ENCODE data around the gene ZDHHC14. TPM values are rescaled to one million over a fixed set of nuclear protein-coding genes. Genes with fewer than 3 reads are reported as not detected.
A peak's percentile ranks its signal among the peaks of the same experiment; 100 is the strongest.

The ZDHHC14 gene
- total and polyA plus RNA-seq, 4 donors: 4.3 to 18.3 (median 8.9) TPM

GRCh38 chr6:157627195-157627966 lies 246.4 kb downstream of the ZDHHC14 start:
- Histone ChIP-seq H3K9ac (ENCODE audit: insufficient read depth in 1 of 2, low read length in 2 of 2) (no peak overlapping the region), H3K4me1 (ENCODE audit: control insufficient read depth in 5 of 5, insufficient read depth in 5 of 5, low read length in 5 of 5) (peaks cover 0 to 7% (median 0%) of the 10 kb centered on the region in 5 donors), H3K4me3 (no peak overlapping the region), H3K9me3 (ENCODE audit: control insufficient read depth in 4 of 4, insufficient read depth in 3 of 4, low read length in 3 of 4) (no peaks in the 10 kb centered on the region), H3K27me3 (ENCODE audit: control insufficient read depth in 3 of 3, insufficient read depth in 3 of 3, low read length in 2 of 3) (no peaks in the 10 kb centered on the region), H3K27ac (ENCODE audit: low read depth in 1 of 2, low read length in 1 of 2) (no peak overlapping the region), H3K36me3 (ENCODE audit: control insufficient read depth in 4 of 4, insufficient read depth in 4 of 4, low read length in 4 of 4) (peaks cover 0 to 9% (median 3%) of the 10 kb centered on the region in 4 donors)
- TF ChIP-seq CTCF (IDR thresholded peaks at IDR 0.05; ENCODE audit: control extremely low read depth, extremely low read depth): no peak
- WGBS, 2 donors: 86 to 93% methylated on average over 11 of the region's 11 CpGs
- DNase-seq (no peak), ATAC-seq (ENCODE audit: insufficient read depth, low FRiP score) (no peak)

- TF ChIP-seq CTCF (IDR thresholded peaks at IDR 0.05; ENCODE audit: control extremely low read depth, extremely low read depth): no peak
- no peaks in the 10 kb centered on the region for H3K27me3 ChIP-seq (ENCODE audit: control insufficient read depth in 3 of 3, insufficient read depth in 3 of 3, low read length in 2 of 3)
- no peaks in the 10 kb centered on the region for H3K9me3 ChIP-seq (ENCODE audit: control insufficient read depth in 4 of 4, insufficient read depth in 3 of 4, low read length in 3 of 4)
- H3K27ac ChIP-seq (ENCODE audit: low read depth in 1 of 2, low read length in 1 of 2): no peak overlapping the region
- 87 to 92% methylated on average over 11 of the region's 11 CpGs for WGBS, 2 donors
- H3K9ac ChIP-seq (ENCODE audit: insufficient read depth in 1 of 2, low read length in 2 of 2): no peak overlapping the region
- peaks cover 0 to 13% (median 6%) of the 10 kb centered on the region in 4 donors for H3K36me3 ChIP-seq (ENCODE audit: control insufficient read depth in 4 of 4, insufficient read depth in 4 of 4, low read length in 4 of 4)
- H3K4me3 ChIP-seq: no peak overlapping the region
- ATAC-seq (ENCODE audit: insufficient read depth, low FRiP score): no peak
- no peak for DNase-seq
- H3K4me1 ChIP-seq (ENCODE audit: control insufficient read depth in 5 of 5, insufficient read depth in 5 of 5, low read length in 5 of 5): peaks cover 0 to 7% (median 0%) of the 10 kb centered on the region in 5 donors
These were observed 247.5 kb downstream of the ZDHHC14 start for GRCh38 chr6:157628463-157628862.

- Histone ChIP-seq H3K9ac (ENCODE audit: insufficient read depth in 1 of 2, low read length in 2 of 2) (no peak overlapping the region), H3K27ac (ENCODE audit: low read depth in 1 of 2, low read length in 1 of 2) (no peak overlapping the region), H3K27me3 (ENCODE audit: control insufficient read depth in 3 of 3, insufficient read depth in 3 of 3, low read length in 2 of 3) (no peaks in the 10 kb centered on the region), H3K4me3 (no peak overlapping the region), H3K36me3 (ENCODE audit: control insufficient read depth in 4 of 4, insufficient read depth in 4 of 4, low read length in 4 of 4) (peaks cover 0 to 13% (median 6%) of the 10 kb centered on the region in 4 donors), H3K9me3 (ENCODE audit: control insufficient read depth in 4 of 4, insufficient read depth in 3 of 4, low read length in 3 of 4) (no peaks in the 10 kb centered on the region), H3K4me1 (ENCODE audit: control insufficient read depth in 5 of 5, insufficient read depth in 5 of 5, low read length in 5 of 5) (peaks cover 0 to 7% (median 0%) of the 10 kb centered on the region in 5 donors)
- TF ChIP-seq CTCF (IDR thresholded peaks at IDR 0.05; ENCODE audit: control extremely low read depth, extremely low read depth): no peak
- DNase-seq: peak in 1 of 3 donors; percentile 37
- no peak for ATAC-seq (ENCODE audit: insufficient read depth, low FRiP score)
- WGBS, 2 donors: 22 to 55% methylated on average over 10 of the region's 10 CpGs
These were observed 248.2 kb downstream of the ZDHHC14 start for GRCh38 chr6:157629220-157629619.

Measured in lung (tissue), 12 donors.